Activated CD4-positive, alpha-beta T cell treated with anti-CD3 and anti-CD28 coated beads, Interleukin-2, amount 50 U/mL, for 24 hours (primary cell): ENCODE measurements around the gene PRAMEF5.
"Not testable (repeated sequence)": the region's sequence is repeated elsewhere in the genome, so short reads cannot be mapped to it uniquely, and the experiment has no call there.

Source experiments
- DNase-seq, 2 donors: peaks; one replicate each; pipeline ENCODE4 v3.0.0-alpha.2; 2020; ENCODE audit warnings: low read depth in 1 of 2, low spot score in 1 of 2

Gene PRAMEF5

DNA sequence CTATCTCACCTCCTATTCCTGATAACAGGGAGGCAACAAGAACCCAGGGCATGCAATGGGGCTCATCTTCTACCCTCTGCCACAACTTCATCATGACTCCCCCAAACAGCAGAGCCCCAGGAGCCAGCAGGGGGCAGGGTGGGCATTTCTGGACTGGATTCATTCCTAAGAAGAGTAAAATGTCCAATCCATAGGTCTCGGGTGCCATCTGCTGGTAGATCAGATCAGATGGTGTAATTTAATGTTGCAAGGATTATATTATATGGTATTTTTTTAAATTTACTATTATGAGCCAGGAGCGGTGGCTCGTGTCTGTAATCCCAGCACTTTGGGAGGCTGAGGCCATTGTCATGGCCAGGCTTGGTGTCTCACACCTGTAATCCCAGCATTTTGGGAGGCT lies 11.1 kb downstream of the PRAMEF5 start:
- not testable (repeated sequence) for DNase-seq

DNA sequence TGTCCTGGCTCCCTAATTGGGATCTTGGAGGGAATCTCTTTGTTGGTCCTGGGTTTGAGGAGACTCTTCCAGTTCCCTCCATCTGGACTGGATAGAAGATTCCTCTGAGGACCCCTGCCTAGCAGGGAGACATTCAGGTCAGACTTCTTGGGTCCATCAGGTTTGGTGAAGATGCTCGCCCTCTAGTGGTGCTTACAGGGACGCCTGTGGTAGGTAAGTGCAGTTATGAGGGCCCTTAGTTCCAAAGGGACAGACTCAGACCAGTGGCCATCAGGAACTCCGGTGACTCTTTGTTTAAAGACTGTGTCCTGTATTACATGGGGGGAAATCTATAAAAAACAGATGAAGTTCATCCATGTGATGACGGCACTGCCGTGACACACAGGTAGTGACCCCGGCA lies 23.0 kb downstream of the PRAMEF5 start:
- DNase-seq: not testable (repeated sequence)

DNA sequence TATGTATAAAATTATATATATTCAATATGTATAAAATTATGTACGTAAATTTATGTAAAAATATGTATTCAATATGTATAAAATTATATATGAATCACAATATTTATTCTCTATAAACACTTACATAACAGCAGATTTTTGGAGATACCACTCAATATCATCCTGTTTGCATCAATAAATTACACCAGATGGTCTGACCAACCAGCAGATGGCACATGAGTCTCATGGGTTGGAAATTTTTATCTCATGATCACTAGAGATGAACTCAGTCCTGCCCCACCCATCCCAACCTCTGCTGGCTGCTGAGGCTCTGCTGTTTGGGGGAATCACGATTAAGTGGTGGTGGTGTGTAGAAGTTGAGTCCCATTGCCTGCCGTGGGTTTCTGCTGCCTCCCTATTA lies 25.6 kb downstream of the PRAMEF5 start:
- not testable (repeated sequence) for DNase-seq

DNA sequence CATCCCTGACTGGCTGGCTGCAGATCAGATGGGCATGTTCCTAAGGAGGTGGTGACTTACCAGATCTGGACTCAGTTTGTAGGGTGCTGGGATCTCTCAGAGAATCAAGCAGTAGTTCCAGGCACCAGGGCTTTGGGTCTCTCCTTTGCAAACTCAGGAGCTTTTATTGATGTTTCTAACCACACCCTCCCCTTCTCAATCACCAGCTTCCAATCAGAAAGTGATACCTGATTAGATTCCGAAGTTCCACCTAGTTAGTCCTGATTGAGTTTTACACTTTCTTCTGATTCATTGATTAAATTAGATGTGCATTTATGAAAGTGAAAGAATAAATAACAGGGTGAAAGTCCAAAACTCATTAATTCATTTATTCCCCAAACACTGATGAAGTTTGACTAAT lies 31.0 kb downstream of the PRAMEF5 start, which contains the start of gene PRAMEF8:
Gene PRAMEF8 (minus strand): TSS at position 101 of the 400 bp plus-strand sequence. CDS start 1,046 bp downstream, outside the sequence.
- DNase-seq: not testable (repeated sequence)

DNA sequence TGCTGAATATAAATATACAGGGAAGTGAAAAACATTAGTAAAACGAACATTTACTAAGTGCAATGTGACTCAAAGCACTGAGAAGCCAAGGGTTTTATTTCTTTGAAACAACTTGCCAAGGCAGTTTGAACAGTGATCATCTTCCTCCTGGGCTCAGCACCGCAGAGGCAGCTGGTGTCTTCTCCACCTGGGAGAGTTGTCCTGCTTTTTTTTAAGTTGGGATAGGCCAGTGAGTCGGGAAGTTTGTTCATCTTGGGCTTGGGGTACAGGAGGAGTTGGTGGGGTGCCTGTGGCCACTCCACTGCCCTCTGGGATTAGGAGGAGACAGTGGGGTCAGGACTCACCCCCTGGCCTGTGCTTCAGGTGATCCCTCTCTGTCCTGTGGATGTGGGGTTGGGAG lies 35.0 kb downstream of the PRAMEF5 start:
- not testable (repeated sequence) for DNase-seq

DNA sequence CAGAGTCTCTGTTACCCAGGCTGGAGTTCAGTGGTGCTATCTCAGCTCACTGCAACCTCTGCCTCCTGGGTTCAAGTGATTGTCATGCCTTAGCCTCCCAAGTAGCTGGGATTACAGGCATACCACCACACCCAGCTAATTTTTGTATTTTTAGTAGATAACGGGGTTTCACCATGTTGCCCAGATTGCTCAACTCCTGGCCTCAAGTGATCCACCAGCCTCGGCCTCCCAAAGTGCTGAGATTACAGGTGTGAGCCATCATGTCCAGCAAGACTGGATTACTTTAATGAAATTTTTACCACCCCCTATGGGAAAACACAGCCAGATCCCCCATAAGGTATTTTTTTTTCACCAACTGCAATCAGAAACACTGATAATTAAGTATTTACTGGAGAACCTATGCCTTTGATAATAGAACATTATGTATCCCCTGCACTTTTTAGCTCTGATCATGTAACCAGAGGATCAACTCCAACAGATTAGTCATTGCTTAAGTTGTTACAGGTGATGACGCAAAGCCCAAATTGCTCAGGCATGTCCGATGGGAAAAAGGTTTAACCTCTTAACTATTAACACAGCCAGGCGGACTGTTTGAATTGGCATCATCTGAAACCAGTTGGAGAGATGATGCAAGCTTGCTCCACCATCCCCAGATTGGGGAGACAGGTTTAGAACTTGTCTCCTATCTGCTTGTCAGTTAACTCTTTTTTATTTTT lies 43.4 kb downstream of the PRAMEF5 start:
- not testable (repeated sequence) for DNase-seq

DNA sequence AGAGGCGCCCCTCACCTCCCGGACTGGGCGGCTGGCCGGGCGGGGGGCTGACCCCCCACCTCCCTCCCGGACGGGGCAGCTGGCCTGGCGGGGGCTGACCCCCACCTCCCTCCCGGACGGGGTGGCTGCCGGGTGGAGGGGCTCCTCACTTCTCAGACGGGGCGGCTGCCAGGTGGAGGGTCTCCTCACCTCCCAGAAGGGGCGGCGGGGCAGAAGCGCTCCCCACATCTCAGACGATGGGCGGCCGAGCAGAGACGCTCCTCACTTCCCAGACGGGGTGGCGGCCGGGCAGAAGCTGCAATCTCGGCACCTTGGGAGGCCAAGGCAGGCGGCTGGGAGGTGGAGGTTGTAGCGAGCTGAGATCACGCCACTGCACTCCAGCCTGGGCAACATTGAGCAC lies 44.7 kb downstream of the PRAMEF5 start:
- DNase-seq: not testable (repeated sequence)

DNA sequence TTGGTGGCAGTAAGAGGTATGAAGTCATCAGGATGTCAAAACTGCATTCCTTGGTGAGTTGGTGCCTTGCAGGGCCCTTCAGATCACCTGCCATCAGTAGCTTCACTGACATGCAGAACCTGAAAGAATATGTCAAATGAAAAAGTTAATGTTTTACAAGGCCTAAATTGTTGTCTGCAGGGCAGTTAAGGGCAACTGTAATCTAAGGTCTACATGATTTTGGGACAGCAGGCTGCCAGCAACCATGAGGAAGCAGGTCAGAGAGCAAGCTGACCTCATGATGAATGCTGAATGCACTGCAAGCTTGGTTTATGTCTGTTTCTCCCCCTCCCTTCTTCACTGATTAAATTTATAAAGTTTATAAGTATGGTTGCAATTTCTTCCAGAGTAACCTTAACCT lies 48.2 kb downstream of the PRAMEF5 start:
- DNase-seq: not testable (repeated sequence)

DNA sequence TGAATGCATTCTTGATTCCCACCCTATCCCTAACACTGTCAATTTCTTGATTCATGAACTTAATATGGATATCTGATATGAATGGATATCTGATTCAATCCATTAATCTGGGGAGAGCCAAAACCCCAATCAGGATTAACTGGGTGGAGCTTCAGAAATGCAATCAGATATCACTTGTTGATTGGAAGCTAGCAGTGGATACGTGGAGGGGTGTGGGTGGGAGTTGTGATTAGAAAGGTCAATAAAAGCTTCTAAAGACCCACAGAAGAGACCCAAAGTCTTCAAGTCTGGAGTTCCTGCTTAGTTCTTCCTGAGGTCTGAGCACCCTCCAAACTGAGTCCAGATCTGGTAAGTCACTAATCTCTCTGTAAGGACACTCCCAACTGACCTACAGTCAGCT lies 49.2 kb downstream of the PRAMEF5 start, which contains the start of gene PRAMEF33:
Gene PRAMEF33 (plus strand): TSS at position 301 of the 400 bp plus-strand sequence. CDS start 2,416 bp downstream, outside the sequence.
- not testable (repeated sequence) for DNase-seq
